Stimulated activated CD4-positive, alpha-beta T cell treated with anti-CD3 and anti-CD28 coated beads, TNF-alpha, amount 100 ng/mL, for 4 hours (primary cell): ENCODE measurements around the gene NTPCR.
"Not testable (repeated sequence)": the region's sequence is repeated elsewhere in the genome, so short reads cannot be mapped to it uniquely, and the experiment has no call there.

Experiments
- DNase-seq, 3 experiments: peaks; one replicate each; pipeline ENCODE4 v3.0.0-alpha.2; 2020; ENCODE audit warnings: low read depth in 3 of 3

NTPCR gene, protein sequence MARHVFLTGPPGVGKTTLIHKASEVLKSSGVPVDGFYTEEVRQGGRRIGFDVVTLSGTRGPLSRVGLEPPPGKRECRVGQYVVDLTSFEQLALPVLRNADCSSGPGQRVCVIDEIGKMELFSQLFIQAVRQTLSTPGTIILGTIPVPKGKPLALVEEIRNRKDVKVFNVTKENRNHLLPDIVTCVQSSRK

DNA sequence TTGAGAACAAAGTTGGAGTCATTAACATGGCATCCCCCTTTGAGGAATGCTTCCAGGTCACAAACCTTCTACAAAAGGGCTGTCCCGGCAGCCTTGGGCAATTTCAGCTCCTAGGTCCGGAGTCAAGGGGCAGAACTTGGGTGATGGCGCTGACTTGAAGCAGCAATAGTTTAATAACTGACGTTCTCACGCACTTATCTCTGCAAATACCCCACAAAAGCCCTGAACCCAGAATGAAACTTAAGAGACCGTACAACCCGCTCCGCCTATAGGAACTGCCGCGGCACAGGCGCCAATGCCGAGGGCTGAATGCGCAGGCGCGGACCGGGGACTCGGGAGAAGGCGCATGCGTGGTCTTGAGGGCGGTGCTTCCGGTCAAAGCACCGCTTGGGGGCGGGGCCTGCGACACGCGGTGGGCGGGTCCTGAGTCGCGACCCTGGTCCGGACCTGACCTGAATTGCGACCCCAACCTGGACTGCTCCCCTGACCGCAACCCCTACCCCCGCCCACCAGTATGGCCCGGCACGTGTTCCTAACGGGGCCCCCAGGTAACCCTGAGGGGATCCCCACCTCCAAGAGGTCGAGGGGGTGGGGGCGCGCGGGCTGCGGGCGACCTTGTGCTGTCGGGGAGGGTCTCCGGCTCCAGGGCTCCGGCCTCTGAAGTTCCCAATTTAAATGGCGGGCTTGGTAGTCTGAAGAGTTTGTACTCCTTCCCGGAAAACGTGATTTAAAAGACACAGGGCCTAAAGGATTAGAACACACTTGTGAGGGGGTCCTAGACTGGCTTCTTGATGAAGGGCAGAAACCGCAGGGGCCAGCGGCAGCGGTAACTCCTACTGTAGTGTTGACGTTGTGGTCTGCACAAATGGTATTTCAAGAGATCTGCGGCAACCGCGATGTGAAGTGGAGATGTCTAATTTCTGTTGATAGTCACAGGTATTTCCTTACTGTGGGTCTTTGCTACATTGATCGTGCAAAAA lies at the start of gene NTPCR:
TSS of gene NTPCR (plus strand) at position 415 of the 980 bp plus-strand sequence. CDS start at position 515, 100 bp downstream.
- DNase-seq, result peak; percentile 94 to 98 (median 96)

GRCh38 chr1:232900818-232901217 lies 49.6 kb upstream of the NTPCR start:
- no peak for DNase-seq

DNA sequence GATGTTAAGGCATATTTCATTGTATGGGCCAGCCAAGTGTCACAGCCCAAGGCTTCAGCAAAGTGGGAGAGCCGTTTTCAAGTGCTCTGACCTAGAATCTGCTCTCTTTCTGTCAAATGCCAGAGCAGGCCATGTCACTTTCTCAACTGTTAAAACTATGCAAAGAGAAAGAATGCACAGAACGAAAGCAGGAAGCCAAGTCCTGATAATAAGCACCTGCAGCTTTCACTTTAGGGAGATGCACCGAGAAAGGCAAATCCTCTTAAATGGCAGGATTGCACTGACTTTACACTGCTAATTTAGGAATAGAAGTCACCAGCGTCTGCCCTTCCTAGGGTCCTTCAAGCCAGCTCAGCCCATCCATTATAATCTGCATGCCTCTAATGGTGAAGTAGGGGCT lies 49.2 kb upstream of the NTPCR start:
- DNase-seq, result no peak

DNA sequence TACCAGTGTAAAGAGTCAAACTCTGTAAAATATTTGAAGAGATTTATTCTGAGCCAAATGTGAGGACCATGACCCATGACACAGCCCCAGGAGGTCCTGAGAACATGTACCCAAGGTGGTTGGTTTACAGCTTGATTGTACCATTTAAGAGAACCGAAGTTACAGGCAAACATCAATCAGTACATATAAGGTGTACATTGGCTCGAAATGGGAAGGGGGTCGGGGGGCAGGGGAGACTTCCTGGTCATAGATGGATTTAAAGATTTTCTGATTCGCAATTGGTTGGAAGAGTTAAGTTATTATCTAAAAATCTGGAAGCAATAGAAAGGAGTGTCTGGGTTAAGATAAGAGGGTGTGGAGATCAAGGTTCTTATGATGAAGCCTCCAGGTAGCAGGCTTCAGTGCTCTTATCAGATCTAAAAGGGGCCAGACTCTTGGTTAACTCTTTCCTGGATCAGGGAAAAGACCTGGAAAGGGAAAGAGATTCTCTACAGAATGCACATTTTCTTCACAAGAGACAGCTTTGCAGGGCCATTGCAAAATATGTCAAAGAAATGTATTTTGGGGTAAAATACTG lies 47.5 kb upstream of the NTPCR start:
- no peak for DNase-seq

DNA sequence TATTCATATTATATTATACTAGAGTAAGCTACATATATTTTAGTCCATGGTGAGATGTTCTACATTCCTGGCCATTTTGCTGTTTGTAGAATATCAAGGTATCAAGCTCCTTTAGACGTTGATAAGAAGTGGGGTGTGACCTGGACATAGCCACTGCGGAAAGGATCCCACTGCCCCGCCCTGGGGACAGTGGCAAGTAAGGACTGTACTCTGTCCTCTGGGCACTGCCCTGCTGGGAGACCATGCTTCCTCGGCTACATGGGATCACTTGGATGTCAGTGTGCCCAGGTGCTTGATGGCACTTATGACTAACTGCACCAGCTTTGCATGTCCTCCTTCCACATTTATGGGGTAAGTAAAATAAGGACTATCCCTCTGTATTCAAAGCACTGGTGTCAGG lies 46.3 kb upstream of the NTPCR start:
- no peak for DNase-seq

GRCh38 chr1:232904566-232904965 lies 45.8 kb upstream of the NTPCR start:
- no peak for DNase-seq

DNA sequence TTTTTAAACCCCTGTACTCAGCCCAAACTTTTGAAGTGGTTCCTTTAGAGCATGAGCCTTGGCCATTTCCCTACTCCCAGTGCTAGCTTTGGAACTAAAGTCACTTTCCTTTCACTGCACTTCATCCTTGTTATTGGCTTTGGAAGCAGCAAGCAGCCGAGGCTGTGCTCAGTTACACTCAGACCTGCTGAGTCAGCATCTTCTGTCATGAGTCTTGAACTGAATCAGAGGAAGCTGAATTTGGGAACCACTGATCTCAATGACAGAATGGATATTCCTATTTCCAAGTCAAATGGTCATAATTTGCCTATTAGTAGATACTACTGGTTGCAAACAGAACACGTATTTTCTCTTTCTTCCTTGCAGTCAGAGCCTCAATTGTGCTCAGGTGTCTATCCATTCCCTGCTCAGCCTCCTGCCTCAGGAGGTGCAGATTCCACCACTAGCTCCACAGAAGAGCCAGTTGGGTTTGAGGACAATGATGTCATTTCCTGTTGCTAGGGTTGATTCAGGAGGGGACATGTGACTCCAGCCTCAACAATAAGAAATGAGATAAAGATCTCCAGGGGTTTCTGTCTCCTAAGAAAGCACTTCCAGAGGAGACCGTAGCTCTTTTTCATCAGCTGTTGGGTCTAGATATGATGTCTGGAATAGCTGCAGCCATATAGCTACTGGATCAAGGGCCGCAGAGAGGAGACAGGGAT lies 44.9 kb upstream of the NTPCR start:
- no peak for DNase-seq

DNA sequence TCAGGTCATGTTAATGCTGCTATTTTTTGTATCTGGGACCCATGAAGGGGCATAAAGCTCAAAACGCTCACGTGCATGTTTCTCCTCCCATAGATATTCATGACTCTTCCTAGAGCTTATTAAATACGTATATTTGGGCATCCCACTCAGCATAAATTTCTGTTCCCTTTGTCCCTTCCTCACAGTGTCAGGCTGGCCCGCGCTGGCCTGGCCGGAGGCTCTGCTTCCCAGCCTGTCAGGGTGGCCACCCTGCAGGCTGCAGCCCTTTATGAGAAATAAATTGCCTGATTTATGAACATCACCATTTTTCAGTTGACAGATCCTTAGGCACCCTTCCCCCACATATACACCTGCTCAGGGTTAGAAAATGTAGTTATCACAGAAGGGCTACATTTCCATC lies 44.0 kb upstream of the NTPCR start:
- no peak for DNase-seq

DNA sequence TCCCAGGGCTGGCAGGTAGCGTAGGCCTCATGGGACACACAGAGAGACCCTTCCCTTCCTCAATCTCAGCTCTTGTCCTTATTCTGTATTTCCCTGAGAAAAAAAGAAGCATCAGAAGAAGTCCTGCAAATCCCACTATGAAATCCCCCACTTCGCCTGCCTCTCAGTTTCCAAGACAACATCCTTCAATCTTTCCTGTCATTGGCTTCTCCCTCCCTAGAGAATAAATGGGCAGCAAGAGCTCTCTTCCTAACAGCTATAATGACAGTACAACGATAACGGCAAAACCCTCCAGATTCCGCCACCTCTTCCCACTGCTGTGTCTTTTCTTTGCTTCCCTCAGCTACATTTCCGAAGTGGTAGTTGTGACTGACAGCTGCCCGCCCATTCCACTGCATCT lies 41.6 kb upstream of the NTPCR start:
- no peak for DNase-seq

DNA sequence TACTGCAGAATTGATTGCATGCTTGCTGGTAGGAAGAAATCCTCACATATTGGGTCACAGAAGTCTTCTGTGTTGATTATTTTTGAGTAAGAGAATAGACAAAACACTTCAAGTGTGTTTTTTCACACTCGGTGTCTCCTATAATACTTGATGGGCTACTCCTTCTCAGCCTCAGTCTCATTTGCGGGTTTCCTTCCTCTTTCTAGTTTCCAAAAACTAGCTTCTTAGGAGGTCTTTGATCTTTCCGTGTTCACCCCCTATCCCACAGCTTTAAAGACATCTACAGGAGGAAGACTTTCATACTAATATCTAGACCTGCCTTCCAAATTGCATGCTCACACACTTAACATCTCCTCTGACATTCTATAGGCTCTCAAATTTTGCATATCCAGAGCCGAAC lies 40.7 kb upstream of the NTPCR start:
- no peak for DNase-seq

- no peak for DNase-seq
These were observed 39.3 kb upstream of the NTPCR start for GRCh38 chr1:232911027-232911599.

- DNase-seq, result no peak
These were observed 37.4 kb upstream of the NTPCR start for GRCh38 chr1:232912845-232913580.

- not testable (repeated sequence) for DNase-seq
These were observed 36.1 kb upstream of the NTPCR start for GRCh38 chr1:232914271-232914670.

DNA sequence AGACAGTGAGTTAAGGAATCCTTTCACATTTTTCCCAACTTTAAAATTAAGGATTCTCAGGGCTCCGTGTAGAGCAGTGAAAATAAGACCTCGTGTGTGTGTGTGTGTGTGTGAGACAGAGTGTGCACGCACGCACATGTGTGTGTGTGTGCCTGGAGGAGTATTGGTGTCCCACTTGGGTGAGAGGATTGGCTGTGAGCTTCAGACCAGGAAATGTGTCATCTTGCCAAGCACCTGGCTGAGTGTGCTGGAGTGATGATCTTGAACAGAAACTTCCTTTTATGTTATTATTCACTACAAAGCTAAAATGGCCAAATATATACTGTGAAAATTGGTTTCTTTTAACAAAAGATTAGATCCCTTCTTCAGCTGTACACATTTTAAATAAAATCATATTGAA lies 35.2 kb upstream of the NTPCR start:
- no peak for DNase-seq

DNA sequence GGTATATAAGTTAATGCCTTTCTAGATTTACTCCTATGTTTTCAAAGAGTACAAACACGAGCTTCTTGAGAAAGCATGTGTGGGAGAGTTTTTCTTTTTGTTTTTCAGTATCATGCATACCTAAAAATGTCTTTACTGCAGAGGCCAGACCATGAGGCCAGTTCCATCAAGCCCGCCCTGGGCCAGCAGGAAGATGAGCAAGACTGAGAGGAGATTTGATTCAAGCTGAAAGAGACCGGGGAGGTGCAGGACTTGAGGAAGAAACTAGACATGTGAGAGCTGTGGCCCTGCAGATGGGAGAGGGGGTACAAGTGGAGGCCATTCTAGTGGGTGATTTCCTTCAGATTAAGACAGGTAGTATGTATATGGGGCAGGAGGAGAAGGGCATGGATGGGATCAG lies 33.4 kb upstream of the NTPCR start:
- no peak for DNase-seq

DNA sequence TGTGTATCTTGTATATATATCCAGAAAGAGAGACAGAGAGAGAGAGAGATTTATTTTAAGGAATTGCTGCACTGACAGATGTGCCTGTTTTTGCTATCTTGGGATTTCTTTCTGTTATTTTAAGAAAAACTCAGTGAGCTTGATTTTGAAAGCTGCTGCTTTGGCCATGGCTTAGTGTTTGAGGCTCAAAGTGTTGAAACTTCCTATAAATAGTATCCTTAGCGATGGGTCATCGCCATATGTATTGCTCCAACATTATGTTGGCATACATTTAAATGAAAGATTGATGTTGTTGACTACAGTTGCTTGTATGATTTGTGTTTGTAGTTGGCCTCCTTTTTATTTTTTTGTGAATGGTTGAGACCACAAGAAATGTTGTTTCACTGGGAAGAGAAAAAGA lies 29.0 kb upstream of the NTPCR start:
- no peak for DNase-seq

- DNase-seq, result no peak
These were observed 27.9 kb upstream of the NTPCR start for GRCh38 chr1:232922485-232922884.

- peak in 2 of 3 experiments; percentile 1 to 5 for DNase-seq
These were observed 26.5 kb upstream of the NTPCR start for GRCh38 chr1:232923739-232924386.

- no peak for DNase-seq
These were observed 25.5 kb upstream of the NTPCR start for GRCh38 chr1:232924874-232925273.

DNA sequence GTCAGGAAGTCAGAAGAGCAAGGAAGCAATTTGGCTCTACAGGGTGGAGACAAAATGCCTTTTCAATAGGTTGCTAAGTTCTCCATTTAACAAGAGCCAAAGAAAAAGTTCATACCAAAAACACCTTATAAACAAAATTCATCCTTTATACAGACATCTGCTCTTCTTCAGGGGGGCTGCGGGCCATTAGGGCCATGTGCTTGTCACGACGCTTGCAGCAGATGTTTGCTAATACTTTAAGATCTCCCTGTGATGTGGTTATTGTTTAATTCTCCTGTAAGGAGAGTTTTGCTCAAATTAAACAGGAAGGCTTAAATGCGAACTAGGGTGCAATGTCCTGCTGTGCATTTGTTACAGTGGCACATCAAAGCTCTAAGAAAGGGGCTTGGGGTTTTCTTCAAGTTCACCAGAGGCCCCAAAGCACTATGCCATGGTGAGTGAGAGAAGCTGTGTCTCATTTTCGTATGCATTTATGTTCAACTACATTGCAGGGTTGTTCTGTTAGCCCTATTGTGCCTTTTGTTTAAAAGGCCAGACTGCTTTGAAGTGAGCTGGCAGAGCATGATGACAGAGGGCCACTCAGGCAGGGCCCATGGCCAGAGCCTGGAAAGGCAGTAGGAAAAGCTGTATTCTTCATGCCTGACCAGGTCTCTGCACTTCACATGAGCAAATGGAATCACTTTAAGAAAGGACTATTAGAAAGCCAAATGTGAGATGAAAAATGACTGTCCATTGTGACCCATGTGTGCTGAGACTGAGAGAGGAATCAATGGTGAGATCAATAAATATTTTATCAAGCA lies 24.8 kb upstream of the NTPCR start:
- no peak for DNase-seq
